Body of pancreas (tissue), 4 donors: ENCODE results near the gene NDUFV1.

Experiments
- CTCF ChIP-seq, 7 experiments: fragments of 450-650 bp in 4 of 7; fragments of 200-600 bp in 3 of 7; sonication (generic) in 3 of 7; IDR thresholded peaks; one replicate each; pipeline ENCODE4 v1.5.1; 2016 to 2019; ENCODE audit warnings: antibody characterized with exemption in 7 of 7
- POLR2A ChIP-seq, 3 donors: fragments of 450-650 bp; IDR thresholded peaks; one replicate each; pipeline ENCODE4 v1.6.1; 2016; ENCODE audit warnings: antibody characterized with exemption in 3 of 3, mild to moderate bottlenecking in 2 of 3

- TF ChIP-seq CTCF (IDR thresholded peaks at IDR 0.05) (no peak), POLR2A (IDR thresholded peaks at IDR 0.05) (no peak)
These were observed 35.7 kb downstream of the NDUFV1 start for GRCh38 chr11:67642173-67643120.
